Activated T-helper 17 cell treated with anti-CD3 and anti-CD28 coated beads, Interleukin-2, amount 50 U/mL, for 72 hours (primary cell): ENCODE data around the gene AUTS2. TPM values are rescaled to one million over a fixed set of nuclear protein-coding genes. Genes with fewer than 3 reads are reported as not detected.

Experiments
- ATAC-seq: fragments of 150-1000 bp; cut with Tn5 transposase; replicated peaks from 2 replicates; pipeline ENCODE4 v1.10.0; 2021; ENCODE audit warnings: mild to moderate bottlenecking, moderate library complexity
- H3K27ac Mint-ChIP-seq: one replicate; pipeline ENCODE4 v1.8.0; 2022; ENCODE audit warnings: mixed read lengths
- H3K27me3 Mint-ChIP-seq: one replicate; pipeline ENCODE4 v1.8.0; 2022; ENCODE audit warnings: mixed read lengths
- H3K36me3 Mint-ChIP-seq: one replicate; pipeline ENCODE4 v1.8.0; 2022; ENCODE audit warnings: low read depth, mild to moderate bottlenecking, mixed read lengths
- H3K4me1 Mint-ChIP-seq: one replicate; pipeline ENCODE4 v1.8.0; 2022; ENCODE audit warnings: mixed read lengths
- H3K4me3 Mint-ChIP-seq: one replicate; pipeline ENCODE4 v1.8.0; 2022; ENCODE audit warnings: mild to moderate bottlenecking, mixed read lengths
- H3K9me3 Mint-ChIP-seq: one replicate; pipeline ENCODE4 v1.8.0; 2022; ENCODE audit warnings: mixed read lengths
- total RNA-seq, 2 donors: library from RNA; stranded (reverse); gene quantifications; one replicate each; pipeline ENCODE4 v1.2.3, GENCODE V29; 2022

The AUTS2 gene
- total RNA-seq, 2 donors from 2014 or later: 20.1 to 39.9 TPM

GRCh38 chr7:70415179-70415972 is 817.1 kb downstream of the AUTS2 start:
- no peak for ATAC-seq
- no peaks in the 10 kb centered on the region for H3K4me1 Mint-ChIP-seq
- no peak overlapping the region for H3K27ac Mint-ChIP-seq

GRCh38 chr7:70416347-70416985 is 818.2 kb downstream of the AUTS2 start:
- Mint-ChIP-seq H3K4me1 (no peaks in the 10 kb centered on the region), H3K27ac (no peak overlapping the region), H3K36me3 (no peaks in the 10 kb centered on the region), H3K4me3 (no peak overlapping the region), H3K27me3 (no peaks in the 10 kb centered on the region), H3K9me3 (no peaks in the 10 kb centered on the region)
- no peak for ATAC-seq

More at GRCh38 chr7:70415179-70415972, 817.1 kb downstream of the AUTS2 start:
- Mint-ChIP-seq H3K27me3 (no peaks in the 10 kb centered on the region), H3K9me3 (no peaks in the 10 kb centered on the region), H3K4me3 (no peak overlapping the region), H3K36me3 (no peaks in the 10 kb centered on the region)

GRCh38 chr7:70416986-70417655 is 818.8 kb downstream of the AUTS2 start:
- Mint-ChIP-seq H3K36me3 (no peaks in the 10 kb centered on the region), H3K4me1 (no peaks in the 10 kb centered on the region), H3K4me3 (no peak overlapping the region), H3K9me3 (no peaks in the 10 kb centered on the region), H3K27ac (no peak overlapping the region), H3K27me3 (no peaks in the 10 kb centered on the region)
- no peak for ATAC-seq

- Mint-ChIP-seq H3K4me3 (no peak overlapping the region), H3K4me1 (no peaks in the 10 kb centered on the region), H3K27ac (no peak overlapping the region), H3K9me3 (no peaks in the 10 kb centered on the region), H3K36me3 (no peaks in the 10 kb centered on the region), H3K27me3 (peaks cover 3% of the 10 kb centered on the region)
- no peak for ATAC-seq
Measured at GRCh38 chr7:70419526-70420380, 821.5 kb downstream of the AUTS2 start.

- ATAC-seq: no peak
- H3K4me3 Mint-ChIP-seq: no peak overlapping the region
- H3K36me3 Mint-ChIP-seq: no peaks in the 10 kb centered on the region
- H3K27me3 Mint-ChIP-seq: peaks cover 3% of the 10 kb centered on the region
- H3K4me1 Mint-ChIP-seq: no peaks in the 10 kb centered on the region
- H3K27ac Mint-ChIP-seq: no peak overlapping the region
- H3K9me3 Mint-ChIP-seq: no peaks in the 10 kb centered on the region
Measured at GRCh38 chr7:70420381-70420662, 822.0 kb downstream of the AUTS2 start.

GRCh38 chr7:70421319-70421718 is 823.0 kb downstream of the AUTS2 start:
- Mint-ChIP-seq H3K36me3 (no peaks in the 10 kb centered on the region), H3K9me3 (no peaks in the 10 kb centered on the region), H3K27ac (no peak overlapping the region), H3K4me3 (no peak overlapping the region), H3K27me3 (peaks cover 3% of the 10 kb centered on the region), H3K4me1 (no peaks in the 10 kb centered on the region)
- no peak for ATAC-seq

GRCh38 chr7:70426249-70426880 is 828.1 kb downstream of the AUTS2 start:
- Mint-ChIP-seq H3K27ac (no peak overlapping the region), H3K4me1 (no peaks in the 10 kb centered on the region), H3K27me3 (peaks cover 3% of the 10 kb centered on the region)

GRCh38 chr7:70432567-70433001 is 834.3 kb downstream of the AUTS2 start:
- Mint-ChIP-seq H3K27me3 (no peaks in the 10 kb centered on the region), H3K4me1 (no peaks in the 10 kb centered on the region), H3K36me3 (no peaks in the 10 kb centered on the region), H3K27ac (no peak overlapping the region), H3K9me3 (peaks cover 8% of the 10 kb centered on the region), H3K4me3 (no peak overlapping the region)
- no peak for ATAC-seq

More at GRCh38 chr7:70426249-70426880, 828.1 kb downstream of the AUTS2 start:
- no peak for ATAC-seq
- Mint-ChIP-seq H3K36me3 (no peaks in the 10 kb centered on the region), H3K4me3 (no peak overlapping the region), H3K9me3 (peaks cover 8% of the 10 kb centered on the region)

GRCh38 chr7:70434376-70434775 is 836.1 kb downstream of the AUTS2 start:
- Mint-ChIP-seq H3K9me3 (peaks cover 8% of the 10 kb centered on the region), H3K36me3 (no peaks in the 10 kb centered on the region), H3K4me3 (no peak overlapping the region), H3K27me3 (no peaks in the 10 kb centered on the region), H3K4me1 (no peaks in the 10 kb centered on the region), H3K27ac (no peak overlapping the region)
- ATAC-seq: no peak

GRCh38 chr7:70434821-70435220 is 836.5 kb downstream of the AUTS2 start:
- no peaks in the 10 kb centered on the region for H3K36me3 Mint-ChIP-seq

GRCh38 chr7:70435634-70436033 is 837.4 kb downstream of the AUTS2 start:
- Mint-ChIP-seq H3K27ac (no peak overlapping the region), H3K4me1 (no peaks in the 10 kb centered on the region), H3K36me3 (no peaks in the 10 kb centered on the region), H3K9me3 (peaks cover 3% of the 10 kb centered on the region), H3K27me3 (no peaks in the 10 kb centered on the region), H3K4me3 (no peak overlapping the region)
- ATAC-seq: no peak

More at GRCh38 chr7:70434821-70435220, 836.5 kb downstream of the AUTS2 start:
- no peaks in the 10 kb centered on the region for H3K27me3 Mint-ChIP-seq
- H3K4me1 Mint-ChIP-seq: no peaks in the 10 kb centered on the region
- no peak overlapping the region for H3K27ac Mint-ChIP-seq
- no peak overlapping the region for H3K4me3 Mint-ChIP-seq
- H3K9me3 Mint-ChIP-seq: peaks cover 11% of the 10 kb centered on the region
- ATAC-seq: no peak

- no peak for ATAC-seq
- Mint-ChIP-seq H3K36me3 (no peaks in the 10 kb centered on the region), H3K27me3 (no peaks in the 10 kb centered on the region), H3K27ac (no peak overlapping the region), H3K4me1 (no peaks in the 10 kb centered on the region), H3K4me3 (no peak overlapping the region), H3K9me3 (peaks cover 3% of the 10 kb centered on the region)
Measured at GRCh38 chr7:70436790-70437350, 838.6 kb downstream of the AUTS2 start.

- no peak for ATAC-seq
- Mint-ChIP-seq H3K27ac (no peak overlapping the region), H3K36me3 (no peaks in the 10 kb centered on the region), H3K4me1 (no peaks in the 10 kb centered on the region), H3K27me3 (no peaks in the 10 kb centered on the region), H3K9me3 (peaks cover 3% of the 10 kb centered on the region), H3K4me3 (no peak overlapping the region)
Measured at GRCh38 chr7:70439651-70440050, 841.4 kb downstream of the AUTS2 start.
